Ishikawa (cell line): Measurements from ENCODE around the gene LDLRAP1.

Experiments used
- TCF12 ChIP-seq: IDR thresholded peaks from 2 replicates; pipeline ENCODE4 v1.6.1; 2012; ENCODE audit warnings: low read depth
- USF1 ChIP-seq: IDR thresholded peaks from 2 replicates; pipeline ENCODE4 v1.6.1; 2012
- YY1 ChIP-seq: IDR thresholded peaks from 2 replicates; pipeline ENCODE4 v1.6.1; 2012; ENCODE audit warnings: low read depth

DNA sequence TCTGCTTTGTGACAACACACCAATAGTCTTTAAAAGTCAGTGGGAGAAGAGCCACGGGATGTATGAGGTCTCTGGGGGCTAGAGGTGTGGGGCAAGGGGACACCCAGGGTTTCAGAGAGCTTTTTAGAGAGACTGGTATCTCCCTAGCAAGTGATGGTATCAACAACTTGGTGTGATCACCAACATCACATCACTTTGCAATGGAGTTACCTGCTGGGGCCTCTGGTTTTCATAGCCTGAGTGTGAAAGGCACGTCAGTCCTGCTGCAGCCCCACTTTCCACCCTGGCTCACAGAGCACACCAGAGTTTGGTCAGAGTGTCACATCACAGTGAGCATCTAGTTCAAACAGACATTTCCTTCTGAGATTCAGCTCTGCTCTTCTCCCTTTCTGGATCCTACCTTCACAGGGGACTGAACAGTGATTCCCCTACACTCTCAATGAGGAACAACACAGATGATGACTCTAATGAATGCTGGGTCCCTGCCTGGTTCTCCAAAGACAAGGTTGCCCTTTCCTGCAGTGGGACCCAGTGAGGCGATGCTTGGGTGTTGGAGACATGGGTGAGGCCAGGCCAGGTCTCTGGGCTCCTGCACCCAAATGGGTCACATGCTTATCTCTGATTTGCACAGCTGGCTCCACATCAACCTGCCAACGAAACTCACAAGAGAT lies 71.2 kb downstream of the LDLRAP1 start:
- TF ChIP-seq YY1 (no peak), USF1 (no peak), TCF12 (no peak)
